GM12878 (cell line): ENCODE results near the gene HJV. TPM values are rescaled to one million over a fixed set of nuclear protein-coding genes. Genes with fewer than 3 reads are reported as not detected.

Source experiments
- polyA plus RNA-seq, 11 experiments: library from polyadenylated mRNA; depleted of rRNA in 4 of 11; unstranded in 6 of 11; stranded (reverse) in 5 of 11; fragments of >200 nt; fragmentation: Nextera tagmentation in 4 of 11; fragmentation: Illumina TruSeq in 1 of 11; extraction: Ambion mirVana in 4 of 11; extraction: Trizol in 1 of 11; gene quantifications; 1 replicate in 1 of 11; 2 replicates in 10 of 11; pipeline versions ENCODE4 v1.2.1 to v1.2.3, GENCODE V29; 2011 to 2016; ENCODE audit warnings: inconsistent platforms in 2 of 11, missing spikeins in 2 of 11, low read depth in 1 of 11
- small RNA-seq: library from RNA; depleted of rRNA; stranded (forward); fragments of <200 nt; gene quantifications from one replicate; pipeline ENCODE3, GENCODE V24; 2014
- total RNA-seq, 4 experiments: library from RNA; depleted of rRNA in 3 of 4; stranded (reverse); fragments of >200 nt in 3 of 4; fragmentation: Illumina TruSeq in 1 of 4; extraction: Trizol in 1 of 4; gene quantifications; 2 replicates each; pipeline versions ENCODE4 v1.2.1 to v1.2.3, GENCODE V29; 2013 to 2021
- TF ChIP-seq, protein P1 (sequence below): fragments of 450-650 bp; IDR thresholded peaks from 2 replicates; pipeline ENCODE4 v1.6.1; 2017; ENCODE audit warnings: mild to moderate bottlenecking, moderate library complexity

Gene HJV
- total and polyA plus RNA-seq, 10 of the 15 experiments (the other 5 are each of a cell fraction or from before 2014, with no cell fraction given): not detected

DNA sequence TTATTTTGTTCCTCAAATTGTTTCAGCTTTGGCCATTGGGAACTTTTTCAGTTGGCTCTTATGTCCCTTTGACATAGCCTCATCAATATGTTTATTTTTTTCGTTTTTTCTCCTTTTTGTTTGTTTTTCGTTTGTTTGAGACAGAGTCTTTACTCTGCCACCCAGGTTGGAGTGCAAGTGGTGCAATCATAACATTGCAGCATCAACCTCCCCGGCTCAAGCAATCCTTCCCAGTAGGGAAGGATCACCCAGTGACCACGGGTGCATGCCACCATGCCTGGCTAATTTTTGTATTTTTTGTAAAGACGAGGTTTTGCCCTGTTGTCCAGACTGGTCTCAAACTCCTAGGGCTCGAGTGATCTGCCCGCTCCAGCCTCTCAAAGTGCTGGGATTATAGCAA lies 49.0 kb downstream of the HJV start (continued):
- TF ChIP-seq, protein P1, sequence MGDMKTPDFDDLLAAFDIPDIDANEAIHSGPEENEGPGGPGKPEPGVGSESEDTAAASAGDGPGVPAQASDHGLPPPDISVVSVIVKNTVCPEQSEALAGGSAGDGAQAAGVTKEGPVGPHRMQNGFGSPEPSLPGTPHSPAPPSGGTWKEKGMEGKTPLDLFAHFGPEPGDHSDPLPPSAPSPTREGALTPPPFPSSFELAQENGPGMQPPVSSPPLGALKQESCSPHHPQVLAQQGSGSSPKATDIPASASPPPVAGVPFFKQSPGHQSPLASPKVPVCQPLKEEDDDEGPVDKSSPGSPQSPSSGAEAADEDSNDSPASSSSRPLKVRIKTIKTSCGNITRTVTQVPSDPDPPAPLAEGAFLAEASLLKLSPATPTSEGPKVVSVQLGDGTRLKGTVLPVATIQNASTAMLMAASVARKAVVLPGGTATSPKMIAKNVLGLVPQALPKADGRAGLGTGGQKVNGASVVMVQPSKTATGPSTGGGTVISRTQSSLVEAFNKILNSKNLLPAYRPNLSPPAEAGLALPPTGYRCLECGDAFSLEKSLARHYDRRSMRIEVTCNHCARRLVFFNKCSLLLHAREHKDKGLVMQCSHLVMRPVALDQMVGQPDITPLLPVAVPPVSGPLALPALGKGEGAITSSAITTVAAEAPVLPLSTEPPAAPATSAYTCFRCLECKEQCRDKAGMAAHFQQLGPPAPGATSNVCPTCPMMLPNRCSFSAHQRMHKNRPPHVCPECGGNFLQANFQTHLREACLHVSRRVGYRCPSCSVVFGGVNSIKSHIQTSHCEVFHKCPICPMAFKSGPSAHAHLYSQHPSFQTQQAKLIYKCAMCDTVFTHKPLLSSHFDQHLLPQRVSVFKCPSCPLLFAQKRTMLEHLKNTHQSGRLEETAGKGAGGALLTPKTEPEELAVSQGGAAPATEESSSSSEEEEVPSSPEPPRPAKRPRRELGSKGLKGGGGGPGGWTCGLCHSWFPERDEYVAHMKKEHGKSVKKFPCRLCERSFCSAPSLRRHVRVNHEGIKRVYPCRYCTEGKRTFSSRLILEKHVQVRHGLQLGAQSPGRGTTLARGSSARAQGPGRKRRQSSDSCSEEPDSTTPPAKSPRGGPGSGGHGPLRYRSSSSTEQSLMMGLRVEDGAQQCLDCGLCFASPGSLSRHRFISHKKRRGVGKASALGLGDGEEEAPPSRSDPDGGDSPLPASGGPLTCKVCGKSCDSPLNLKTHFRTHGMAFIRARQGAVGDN: no peak

Small RNA genes lying within 50 kb of the gene (small RNA-seq; reads per million reads assigned to genes)
- gene RNVU1-6: 26.7 reads per million, percentile 98 among the genes with 10 or more reads in this experiment

Other genes starting within 250 kb of the HJV start
Only the 7 nearest of the 14 such genes appear.
- gene ITGA10, start 111.7 kb downstream of the HJV start, total RNA-seq (2014; rRNA removed): 0.22 and 0.51 TPM in 2 replicates
- 0.18 and 0.28 TPM in 2 replicates for gene ITGA10, start 111.7 kb downstream of the HJV start, total RNA-seq (2014; rRNA removed; fragmentation: Illumina TruSeq; extraction: Trizol)
- gene ITGA10, start 111.7 kb downstream of the HJV start, total RNA-seq (2021): 0.49 and 0.53 TPM in 2 replicates
- 0.30 and 0.46 TPM in 2 replicates for gene ITGA10, start 111.7 kb downstream of the HJV start, polyA plus RNA-seq (2011; rRNA removed)
- 0.16 and 0.43 TPM in 2 replicates for gene ITGA10, start 111.7 kb downstream of the HJV start, polyA plus RNA-seq (2014; fragmentation: Illumina TruSeq; extraction: Trizol)
- gene ITGA10, start 111.7 kb downstream of the HJV start, polyA plus RNA-seq (2014; fragmentation: Nextera tagmentation; extraction: Ambion mirVana): under 1 TPM; 0.02 to 0.16 TPM
- gene ITGA10, start 111.7 kb downstream of the HJV start, polyA plus RNA-seq (2014; rRNA removed): 0.46 and 0.78 TPM in 2 replicates
- gene ITGA10, start 111.7 kb downstream of the HJV start, polyA plus RNA-seq (2016; fragmentation: Nextera tagmentation; extraction: Ambion mirVana): under 1 TPM; 0.36 to 0.39 TPM
- 26.7 and 30.9 TPM in 2 replicates for gene PEX11B, start 103.0 kb downstream of the HJV start, total RNA-seq (2014; rRNA removed)
- gene PEX11B, start 103.0 kb downstream of the HJV start, total RNA-seq (2014; rRNA removed; fragmentation: Illumina TruSeq; extraction: Trizol): 24.9 TPM in 2 replicates
- 31.1 and 33.2 TPM in 2 replicates for gene PEX11B, start 103.0 kb downstream of the HJV start, total RNA-seq (2021)
- 129 and 132 TPM in 2 replicates for gene PEX11B, start 103.0 kb downstream of the HJV start, polyA plus RNA-seq (2011; rRNA removed)
- 36.6 and 42.2 TPM in 2 replicates for gene PEX11B, start 103.0 kb downstream of the HJV start, polyA plus RNA-seq (2014; fragmentation: Illumina TruSeq; extraction: Trizol)
- 10 to 100 TPM; 44.8 to 69.4 TPM for gene PEX11B, start 103.0 kb downstream of the HJV start, polyA plus RNA-seq (2014; fragmentation: Nextera tagmentation; extraction: Ambion mirVana)
- 27.6 and 30.9 TPM in 2 replicates for gene PEX11B, start 103.0 kb downstream of the HJV start, polyA plus RNA-seq (2014; rRNA removed)
- gene PEX11B, start 103.0 kb downstream of the HJV start, polyA plus RNA-seq (2016; fragmentation: Nextera tagmentation; extraction: Ambion mirVana): 10 to 100 TPM; 48.0 to 52.9 TPM
- gene RBM8A, start 94.3 kb downstream of the HJV start, total RNA-seq (2014; rRNA removed): 110 and 125 TPM in 2 replicates
- 200 and 230 TPM in 2 replicates for gene RBM8A, start 94.3 kb downstream of the HJV start, total RNA-seq (2014; rRNA removed; fragmentation: Illumina TruSeq; extraction: Trizol)
- gene RBM8A, start 94.3 kb downstream of the HJV start, total RNA-seq (2021): 176 and 180 TPM in 2 replicates
- gene RBM8A, start 94.3 kb downstream of the HJV start, polyA plus RNA-seq (2011; rRNA removed): 235 and 289 TPM in 2 replicates
- gene RBM8A, start 94.3 kb downstream of the HJV start, polyA plus RNA-seq (2014; fragmentation: Illumina TruSeq; extraction: Trizol): 191 and 262 TPM in 2 replicates
- gene RBM8A, start 94.3 kb downstream of the HJV start, polyA plus RNA-seq (2014; fragmentation: Nextera tagmentation; extraction: Ambion mirVana): 1,000 to 10,000 TPM in 1 of 2 experiments, 100 to 1,000 TPM in 1; 665 to 1,248 TPM
- gene RBM8A, start 94.3 kb downstream of the HJV start, polyA plus RNA-seq (2014; rRNA removed): 178 and 198 TPM in 2 replicates
- 100 to 1,000 TPM; 401 to 406 TPM for gene RBM8A, start 94.3 kb downstream of the HJV start, polyA plus RNA-seq (2016; fragmentation: Nextera tagmentation; extraction: Ambion mirVana)
- 16.7 and 19.7 TPM in 2 replicates for gene LIX1L, start 63.7 kb downstream of the HJV start, total RNA-seq (2014; rRNA removed)
- 13.9 and 15.2 TPM in 2 replicates for gene LIX1L, start 63.7 kb downstream of the HJV start, total RNA-seq (2014; rRNA removed; fragmentation: Illumina TruSeq; extraction: Trizol)
- gene LIX1L, start 63.7 kb downstream of the HJV start, total RNA-seq (2021): 23.4 and 23.6 TPM in 2 replicates
- 48.2 and 53.1 TPM in 2 replicates for gene LIX1L, start 63.7 kb downstream of the HJV start, polyA plus RNA-seq (2011; rRNA removed)
- gene LIX1L, start 63.7 kb downstream of the HJV start, polyA plus RNA-seq (2014; fragmentation: Illumina TruSeq; extraction: Trizol): 18.4 and 20.0 TPM in 2 replicates
- 10 to 100 TPM in 1 of 2 experiments, 1 to 10 TPM in 1; 5.5 to 12.2 TPM for gene LIX1L, start 63.7 kb downstream of the HJV start, polyA plus RNA-seq (2014; fragmentation: Nextera tagmentation; extraction: Ambion mirVana)
- gene LIX1L, start 63.7 kb downstream of the HJV start, polyA plus RNA-seq (2014; rRNA removed): 19.4 and 21.9 TPM in 2 replicates
- 10 to 100 TPM in 1 of 2 experiments, 1 to 10 TPM in 1; 9.9 to 10.3 TPM for gene LIX1L, start 63.7 kb downstream of the HJV start, polyA plus RNA-seq (2016; fragmentation: Nextera tagmentation; extraction: Ambion mirVana)
- gene ANKRD34A, start 57.2 kb downstream of the HJV start, total RNA-seq (2014; rRNA removed): 1.7 and 2.7 TPM in 2 replicates
- 0.72 and 0.97 TPM in 2 replicates for gene ANKRD34A, start 57.2 kb downstream of the HJV start, total RNA-seq (2014; rRNA removed; fragmentation: Illumina TruSeq; extraction: Trizol)
- gene ANKRD34A, start 57.2 kb downstream of the HJV start, total RNA-seq (2021): 3.5 and 5.2 TPM in 2 replicates
- gene ANKRD34A, start 57.2 kb downstream of the HJV start, polyA plus RNA-seq (2011; rRNA removed): 1.6 and 1.8 TPM in 2 replicates
- gene ANKRD34A, start 57.2 kb downstream of the HJV start, polyA plus RNA-seq (2014; fragmentation: Illumina TruSeq; extraction: Trizol): 1.0 and 1.8 TPM in 2 replicates
- under 1 TPM; 0.40 to 0.42 TPM for gene ANKRD34A, start 57.2 kb downstream of the HJV start, polyA plus RNA-seq (2014; fragmentation: Nextera tagmentation; extraction: Ambion mirVana)
- gene ANKRD34A, start 57.2 kb downstream of the HJV start, polyA plus RNA-seq (2014; rRNA removed): 2.5 and 3.5 TPM in 2 replicates
- 1 to 10 TPM in 1 of 2 experiments, under 1 TPM in 1; 0.83 to 1.5 TPM for gene ANKRD34A, start 57.2 kb downstream of the HJV start, polyA plus RNA-seq (2016; fragmentation: Nextera tagmentation; extraction: Ambion mirVana)
- 19.5 and 20.4 TPM in 2 replicates for gene POLR3GL, start 57.0 kb downstream of the HJV start, total RNA-seq (2014; rRNA removed)
- 33.2 and 35.1 TPM in 2 replicates for gene POLR3GL, start 57.0 kb downstream of the HJV start, total RNA-seq (2014; rRNA removed; fragmentation: Illumina TruSeq; extraction: Trizol)
- 17.3 and 18.4 TPM in 2 replicates for gene POLR3GL, start 57.0 kb downstream of the HJV start, total RNA-seq (2021)
- gene POLR3GL, start 57.0 kb downstream of the HJV start, polyA plus RNA-seq (2011; rRNA removed): 21.8 and 29.7 TPM in 2 replicates
- 40.8 and 57.7 TPM in 2 replicates for gene POLR3GL, start 57.0 kb downstream of the HJV start, polyA plus RNA-seq (2014; fragmentation: Illumina TruSeq; extraction: Trizol)
- 10 to 100 TPM; 12.8 to 25.5 TPM for gene POLR3GL, start 57.0 kb downstream of the HJV start, polyA plus RNA-seq (2014; fragmentation: Nextera tagmentation; extraction: Ambion mirVana)
- 23.9 and 27.6 TPM in 2 replicates for gene POLR3GL, start 57.0 kb downstream of the HJV start, polyA plus RNA-seq (2014; rRNA removed)
- gene POLR3GL, start 57.0 kb downstream of the HJV start, polyA plus RNA-seq (2016; fragmentation: Nextera tagmentation; extraction: Ambion mirVana): 10 to 100 TPM; 39.6 to 47.0 TPM
- gene TXNIP, start 25.2 kb downstream of the HJV start, total RNA-seq (2014; rRNA removed): 133 and 171 TPM in 2 replicates
- 110 and 121 TPM in 2 replicates for gene TXNIP, start 25.2 kb downstream of the HJV start, total RNA-seq (2014; rRNA removed; fragmentation: Illumina TruSeq; extraction: Trizol)
- gene TXNIP, start 25.2 kb downstream of the HJV start, total RNA-seq (2021): 106 and 115 TPM in 2 replicates
- 132 and 154 TPM in 2 replicates for gene TXNIP, start 25.2 kb downstream of the HJV start, polyA plus RNA-seq (2011; rRNA removed)
- 130 and 182 TPM in 2 replicates for gene TXNIP, start 25.2 kb downstream of the HJV start, polyA plus RNA-seq (2014; fragmentation: Illumina TruSeq; extraction: Trizol)
- gene TXNIP, start 25.2 kb downstream of the HJV start, polyA plus RNA-seq (2014; fragmentation: Nextera tagmentation; extraction: Ambion mirVana): 10 to 100 TPM; 48.7 to 75.5 TPM
- gene TXNIP, start 25.2 kb downstream of the HJV start, polyA plus RNA-seq (2014; rRNA removed): 84.1 and 108 TPM in 2 replicates
- gene TXNIP, start 25.2 kb downstream of the HJV start, polyA plus RNA-seq (2016; fragmentation: Nextera tagmentation; extraction: Ambion mirVana): 10 to 100 TPM; 76.6 to 82.9 TPM